ENCODE measurements around the gene CENPQ.

CENPQ gene

GRCh38 chr6:49506569-49507111 is 43.5 kb downstream of the CENPQ start:
- DNase-seq, result no peak

GRCh38 chr6:49509342-49509741 is 46.2 kb downstream of the CENPQ start:
- DNase-seq, result no peak

- no peak for DNase-seq
These were observed 50.2 kb downstream of the CENPQ start for GRCh38 chr6:49513153-49513989.

- DNase-seq, result no peak
These were observed 51.7 kb downstream of the CENPQ start for GRCh38 chr6:49514571-49515484.

GRCh38 chr6:49515485-49516146 is 52.4 kb downstream of the CENPQ start:
- no peak for DNase-seq

GRCh38 chr6:49516147-49516505 is 53.0 kb downstream of the CENPQ start:
- DNase-seq, result no peak

- no peak for DNase-seq
These were observed 54.7 kb downstream of the CENPQ start for GRCh38 chr6:49517919-49518318.

- no peak for DNase-seq
These were observed 56.5 kb downstream of the CENPQ start for GRCh38 chr6:49519660-49520059.

- DNase-seq, result no peak
These were observed 59.8 kb downstream of the CENPQ start for GRCh38 chr6:49522710-49523593.

GRCh38 chr6:49523901-49524300 is 60.7 kb downstream of the CENPQ start:
- DNase-seq, result no peak

- DNase-seq, result no peak
These were observed 61.4 kb downstream of the CENPQ start for GRCh38 chr6:49524541-49524940.

GRCh38 chr6:49526598-49526997 is 63.4 kb downstream of the CENPQ start:
- DNase-seq, result no peak

GRCh38 chr6:49527320-49527719 is 64.2 kb downstream of the CENPQ start:
- no peak for DNase-seq

GRCh38 chr6:49528571-49528970 is 65.4 kb downstream of the CENPQ start:
- no peak for DNase-seq

- DNase-seq, result no peak
These were observed 67.1 kb downstream of the CENPQ start for GRCh38 chr6:49530141-49530776.

- peak; percentile 13 for DNase-seq
These were observed 68.8 kb downstream of the CENPQ start for GRCh38 chr6:49531774-49532569.

- DNase-seq, result no peak
These were observed 72.6 kb downstream of the CENPQ start for GRCh38 chr6:49535795-49536194.

- no peak for DNase-seq
These were observed 75.9 kb downstream of the CENPQ start for GRCh38 chr6:49539102-49539501.

- no peak for DNase-seq
These were observed 77.4 kb downstream of the CENPQ start for GRCh38 chr6:49540614-49541013.

GRCh38 chr6:49541210-49541724 is 78.1 kb downstream of the CENPQ start:
- DNase-seq, result no peak

All from GF-D8 (cell line).